ENCODE results near the gene XRCC1.

GRCh38 chr19:43564800-43565199, 10.5 kb downstream of the XRCC1 start:
- TF ChIP-seq, protein P1, sequence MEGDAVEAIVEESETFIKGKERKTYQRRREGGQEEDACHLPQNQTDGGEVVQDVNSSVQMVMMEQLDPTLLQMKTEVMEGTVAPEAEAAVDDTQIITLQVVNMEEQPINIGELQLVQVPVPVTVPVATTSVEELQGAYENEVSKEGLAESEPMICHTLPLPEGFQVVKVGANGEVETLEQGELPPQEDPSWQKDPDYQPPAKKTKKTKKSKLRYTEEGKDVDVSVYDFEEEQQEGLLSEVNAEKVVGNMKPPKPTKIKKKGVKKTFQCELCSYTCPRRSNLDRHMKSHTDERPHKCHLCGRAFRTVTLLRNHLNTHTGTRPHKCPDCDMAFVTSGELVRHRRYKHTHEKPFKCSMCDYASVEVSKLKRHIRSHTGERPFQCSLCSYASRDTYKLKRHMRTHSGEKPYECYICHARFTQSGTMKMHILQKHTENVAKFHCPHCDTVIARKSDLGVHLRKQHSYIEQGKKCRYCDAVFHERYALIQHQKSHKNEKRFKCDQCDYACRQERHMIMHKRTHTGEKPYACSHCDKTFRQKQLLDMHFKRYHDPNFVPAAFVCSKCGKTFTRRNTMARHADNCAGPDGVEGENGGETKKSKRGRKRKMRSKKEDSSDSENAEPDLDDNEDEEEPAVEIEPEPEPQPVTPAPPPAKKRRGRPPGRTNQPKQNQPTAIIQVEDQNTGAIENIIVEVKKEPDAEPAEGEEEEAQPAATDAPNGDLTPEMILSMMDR (conservative IDR thresholded peaks at IDR 0.05 in 1 of 2, IDR thresholded peaks at IDR 0.05 in 1 of 2; ENCODE audit: extremely low read depth in 1 of 2, insufficient read depth in 1 of 2, low read depth in 1 of 2, low read length in 2 of 2) = no peak
- no peak for TF ChIP-seq EZH2 (IDR thresholded peaks at IDR 0.05; ENCODE audit: borderline replicate concordance, low read length)
